HG02852 (cell line): ENCODE measurements around the gene KMO.

Experiments
- ATAC-seq: cut with Tn5 transposase; IDR thresholded peaks from one replicate; pipeline ENCODE4 v1.9.1; 2021; ENCODE audit warnings: mild to moderate bottlenecking, moderate library complexity; ENCODE audit not compliant: unreplicated experiment

The KMO gene

GRCh38 chr1:241644259-241644658, 112.1 kb downstream of the KMO start:
- no peak for ATAC-seq

GRCh38 chr1:241645199-241645598, 113.0 kb downstream of the KMO start:
- no peak for ATAC-seq
